KMS-11 (cell line): ENCODE measurements around the gene SGMS2.

Experiments used
- H2AFZ ChIP-seq: fragments of 200-600 bp; sonication (generic); 2 replicates; pipeline ENCODE4 v1.6.1; 2016; ENCODE audit warnings: antibody characterized with exemption, mixed run types, low read depth
- H3K27ac ChIP-seq: fragments of 200-600 bp; sonication (generic); 2 replicates; pipeline ENCODE4 v1.6.1; 2016; ENCODE audit warnings: mild to moderate bottlenecking, mixed run types
- H3K27me3 ChIP-seq: fragments of 200-600 bp; sonication (generic); 2 replicates; pipeline ENCODE4 v1.6.1; 2017; ENCODE audit warnings: mild to moderate bottlenecking, low read depth, mixed run types, moderate library complexity; ENCODE audit not compliant: insufficient read depth
- H3K36me3 ChIP-seq: fragments of 200-600 bp; sonication (generic); 2 replicates; pipeline ENCODE4 v1.6.1; 2017; ENCODE audit warnings: mild to moderate bottlenecking, mixed run types; ENCODE audit not compliant: insufficient read depth
- H3K4me1 ChIP-seq: fragments of 200-600 bp; sonication (generic); 2 replicates; pipeline ENCODE4 v1.6.1; 2016; ENCODE audit warnings: mild to moderate bottlenecking, low read depth, mixed run types; ENCODE audit not compliant: poor library complexity, severe bottlenecking
- H3K4me2 ChIP-seq: fragments of 200-600 bp; sonication (generic); 2 replicates; pipeline ENCODE4 v1.7.0; 2016; ENCODE audit warnings: mild to moderate bottlenecking, mixed run types
- H3K4me3 ChIP-seq: fragments of 200-600 bp; sonication (generic); IDR thresholded peaks from 2 replicates; pipeline ENCODE4 v1.6.1; 2017; ENCODE audit warnings: low read depth, low read length, mixed read lengths; ENCODE audit not compliant: insufficient read depth
- H3K79me2 ChIP-seq: fragments of 200-600 bp; sonication (generic); 2 replicates; pipeline ENCODE4 v1.6.1; 2016; ENCODE audit warnings: low read depth, mixed run types; ENCODE audit not compliant: insufficient read depth
- H3K9ac ChIP-seq: fragments of 200-600 bp; sonication (generic); 2 replicates; pipeline ENCODE4 v1.6.1; 2016; ENCODE audit warnings: mild to moderate bottlenecking, mixed run types
- H4K20me1 ChIP-seq: fragments of 200-600 bp; sonication (generic); 2 replicates; pipeline ENCODE4 v1.6.1; 2016; ENCODE audit warnings: mild to moderate bottlenecking, mixed run types; ENCODE audit not compliant: insufficient read depth
- CTCF ChIP-seq: fragments of 200-600 bp; sonication (generic); conservative IDR thresholded peaks from 2 replicates; pipeline ENCODE4 v1.6.1; 2017; ENCODE audit warnings: low read depth, mild to moderate bottlenecking, antibody characterized with exemption, low read length, moderate library complexity, mixed read lengths

The SGMS2 gene

GRCh38 chr4:107935246-107935645, 110.5 kb downstream of the SGMS2 start:
- Histone ChIP-seq H3K27ac (no peak overlapping the region), H3K4me1 (peaks cover 13% of the 10 kb centered on the region), H3K4me2 (no peak overlapping the region), H3K27me3 (no peaks in the 10 kb centered on the region), H3K36me3 (no peaks in the 10 kb centered on the region), H3K9ac (no peak overlapping the region), H2AFZ (no peak overlapping the region), H3K79me2 (no peaks in the 10 kb centered on the region), H4K20me1 (no peaks in the 10 kb centered on the region), H3K4me3 (no peak overlapping the region)
- no peak for TF ChIP-seq CTCF

GRCh38 chr4:107937040-107937439, 112.3 kb downstream of the SGMS2 start:
- Histone ChIP-seq H3K4me3 (no peak overlapping the region), H3K79me2 (no peaks in the 10 kb centered on the region), H3K27ac (no peak overlapping the region), H3K9ac (no peak overlapping the region), H4K20me1 (no peaks in the 10 kb centered on the region), H3K4me2 (no peak overlapping the region), H3K4me1 (peaks cover 11% of the 10 kb centered on the region), H3K27me3 (no peaks in the 10 kb centered on the region), H2AFZ (no peak overlapping the region), H3K36me3 (no peaks in the 10 kb centered on the region)
- TF ChIP-seq CTCF = no peak

GRCh38 chr4:107939307-107939706, 114.6 kb downstream of the SGMS2 start:
- Histone ChIP-seq H3K36me3 (no peaks in the 10 kb centered on the region), H2AFZ (no peak overlapping the region), H3K27me3 (no peaks in the 10 kb centered on the region), H3K9ac (no peak overlapping the region), H3K4me2 (no peak overlapping the region), H3K27ac (no peak overlapping the region), H4K20me1 (no peaks in the 10 kb centered on the region), H3K79me2 (no peaks in the 10 kb centered on the region), H3K4me3 (no peak overlapping the region), H3K4me1 (peaks cover 5% of the 10 kb centered on the region)
- TF ChIP-seq CTCF = no peak

GRCh38 chr4:107945809-107946208, 121.1 kb downstream of the SGMS2 start:
- H3K27ac ChIP-seq = no peak overlapping the region
- H3K4me1 ChIP-seq = no peaks in the 10 kb centered on the region
- no peak overlapping the region for H3K4me2 ChIP-seq
- H3K9ac ChIP-seq = no peak overlapping the region
- H3K27me3 ChIP-seq = no peaks in the 10 kb centered on the region
- H3K4me3 ChIP-seq = no peak overlapping the region
- no peaks in the 10 kb centered on the region for H3K36me3 ChIP-seq
- no peaks in the 10 kb centered on the region for H3K79me2 ChIP-seq
- H2AFZ ChIP-seq = no peak overlapping the region
- H4K20me1 ChIP-seq = no peaks in the 10 kb centered on the region
- no peak for TF ChIP-seq CTCF
